Duodenal mucosa (tissue), 2 donors: ENCODE measurements around the gene DNAJB1.

Experiments used
- H3K27ac ChIP-seq: one replicate; pipeline ENCODE4 v1.7.0; 2013; ENCODE audit warnings: low read depth, low read length
- H3K27me3 ChIP-seq, 2 donors: one replicate each; pipeline ENCODE4 v1.7.0; 2013; ENCODE audit warnings: low read length in 2 of 2, control low read depth in 1 of 2; ENCODE audit not compliant: insufficient read depth in 2 of 2, control insufficient read depth in 1 of 2
- H3K36me3 ChIP-seq, 2 donors: one replicate each; pipeline ENCODE4 v1.7.0; 2013; ENCODE audit warnings: low read length in 2 of 2, control low read depth in 1 of 2; ENCODE audit not compliant: insufficient read depth in 2 of 2, control insufficient read depth in 1 of 2
- H3K4me1 ChIP-seq, 2 donors: one replicate each; pipeline ENCODE4 v1.7.0; 2013; ENCODE audit warnings: low read length in 2 of 2, control low read depth in 1 of 2; ENCODE audit not compliant: insufficient read depth in 2 of 2, control insufficient read depth in 1 of 2
- H3K4me3 ChIP-seq, 2 donors: one replicate each; pipeline ENCODE4 v1.7.0; 2013; ENCODE audit warnings: low read length in 2 of 2, low read depth in 1 of 2
- H3K9ac ChIP-seq, 2 donors: one replicate each; pipeline ENCODE4 v1.7.0; 2013; ENCODE audit warnings: low read length in 2 of 2, low read depth in 1 of 2
- H3K9me3 ChIP-seq, 2 donors: one replicate each; pipeline ENCODE4 v1.7.0; 2013; ENCODE audit warnings: low read length in 2 of 2, control low read depth in 1 of 2; ENCODE audit not compliant: control insufficient read depth in 1 of 2

DNAJB1 gene

GRCh38 chr19:14520543-14520942 lies 2.3 kb upstream of the DNAJB1 start:
- H3K36me3 ChIP-seq, result peaks cover 0 to 8% of the 10 kb centered on the region in 2 donors
- no peak overlapping the region for H3K4me3 ChIP-seq
- no peaks in the 10 kb centered on the region for H3K27me3 ChIP-seq
- no peak overlapping the region for H3K27ac ChIP-seq
- peaks cover 29 to 36% of the 10 kb centered on the region in 2 donors for H3K4me1 ChIP-seq
- H3K9me3 ChIP-seq, result no peaks in the 10 kb centered on the region
- no peak overlapping the region for H3K9ac ChIP-seq

DNA sequence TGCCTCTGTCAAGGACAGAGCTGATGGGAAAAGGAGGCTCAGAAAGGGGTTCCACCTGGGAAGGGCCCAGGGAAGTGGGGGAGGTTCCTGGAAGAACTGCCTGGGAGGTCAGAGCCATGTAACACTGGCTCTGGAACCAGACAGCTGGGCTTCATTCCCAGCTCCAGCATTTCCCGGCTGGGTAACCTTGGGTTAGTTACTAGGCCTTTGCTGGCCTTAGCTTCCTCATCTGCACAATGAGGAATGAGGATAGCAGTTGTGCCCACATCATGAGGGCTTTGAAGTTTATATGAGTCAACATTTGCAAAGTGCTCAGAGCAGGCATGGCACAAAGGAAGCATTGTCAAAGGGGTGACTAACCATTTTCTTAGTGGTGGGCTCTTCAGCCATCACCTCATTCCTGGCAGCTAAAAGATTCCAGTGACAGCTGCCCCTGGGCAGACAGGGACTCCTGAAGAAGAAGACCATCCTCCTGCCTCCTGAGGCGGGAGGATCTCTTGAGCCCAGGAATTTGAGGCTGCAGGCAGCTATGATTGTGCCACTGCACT lies 1.7 kb upstream of the DNAJB1 start:
- H3K9ac ChIP-seq, result peak overlapping the region in 1 of 2 donors; percentile 3
- no peak overlapping the region for H3K27ac ChIP-seq
- peaks cover 0 to 14% of the 10 kb centered on the region in 2 donors for H3K36me3 ChIP-seq
- H3K4me3 ChIP-seq, result no peak overlapping the region
- H3K27me3 ChIP-seq, result no peaks in the 10 kb centered on the region
- peaks cover 35 to 42% of the 10 kb centered on the region in 2 donors for H3K4me1 ChIP-seq
- H3K9me3 ChIP-seq, result no peaks in the 10 kb centered on the region

DNA sequence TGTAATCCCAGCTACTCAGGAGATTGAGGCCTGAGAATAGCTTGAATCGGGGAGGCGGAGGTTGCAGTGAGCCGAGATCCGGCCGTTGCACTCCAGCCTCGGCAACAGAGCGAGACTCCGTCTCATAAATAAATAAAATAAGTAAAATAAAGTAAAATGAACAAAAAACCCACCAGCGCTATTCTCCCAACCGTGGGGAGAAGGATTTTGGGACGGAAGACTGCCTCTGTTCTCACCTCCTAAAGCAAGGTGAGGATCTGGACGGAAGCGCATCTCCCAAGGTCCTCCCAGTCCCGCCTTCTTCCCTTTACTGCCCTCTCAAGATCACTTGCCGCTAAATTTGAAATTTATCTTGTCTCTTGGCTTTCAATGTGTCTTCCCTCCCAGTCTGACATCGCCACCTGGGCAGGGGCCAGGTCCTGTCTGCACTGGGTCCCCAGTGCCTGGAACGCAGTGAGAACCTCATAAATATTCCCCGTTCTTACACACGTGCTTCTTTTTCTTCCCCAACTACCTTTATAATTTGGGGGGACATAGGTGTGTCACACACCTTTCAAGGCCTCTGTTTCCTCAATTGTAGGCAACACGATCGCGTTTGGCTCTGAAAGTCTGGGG lies 1.2 kb upstream of the DNAJB1 start:
- H3K9me3 ChIP-seq, result no peaks in the 10 kb centered on the region
- H3K27ac ChIP-seq, result no peak overlapping the region
- H3K36me3 ChIP-seq, result peaks cover 2 to 20% of the 10 kb centered on the region in 2 donors
- no peaks in the 10 kb centered on the region for H3K27me3 ChIP-seq
- no peak overlapping the region for H3K4me3 ChIP-seq
- peaks cover 38 to 46% of the 10 kb centered on the region in 2 donors for H3K4me1 ChIP-seq
- peak overlapping the region in 1 of 2 donors; percentile 3 for H3K9ac ChIP-seq

DNA sequence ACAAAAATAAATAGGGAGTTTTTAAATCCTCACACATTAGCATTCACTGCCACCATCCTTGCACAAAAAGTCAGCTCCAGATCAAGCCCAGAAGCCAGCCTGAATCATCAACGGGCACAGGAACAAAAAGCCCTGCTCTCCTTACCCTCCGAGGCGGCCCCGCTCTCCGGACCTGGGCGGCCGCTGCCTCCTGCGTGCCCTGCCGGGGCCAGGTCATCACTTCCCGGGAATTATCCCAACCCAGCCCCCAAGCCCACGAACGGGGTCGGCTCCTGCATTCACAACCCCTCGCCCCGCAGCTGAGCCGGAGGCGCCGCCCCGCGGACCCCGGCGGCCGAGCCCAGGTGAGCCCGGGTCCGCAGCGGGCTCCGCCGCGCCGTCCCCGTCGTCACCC lies 754 bp downstream of the DNAJB1 start:
- H3K9ac ChIP-seq, result peak overlapping the region; percentile 98 to 100
- peak overlapping the region; percentile 100 for H3K27ac ChIP-seq
- peaks cover 33 to 41% of the 10 kb centered on the region in 2 donors for H3K4me1 ChIP-seq
- H3K4me3 ChIP-seq, result peak overlapping the region; percentile 87 to 88
- H3K36me3 ChIP-seq, result peaks cover 6 to 34% of the 10 kb centered on the region in 2 donors
- no peaks in the 10 kb centered on the region for H3K27me3 ChIP-seq
- no peaks in the 10 kb centered on the region for H3K9me3 ChIP-seq

- Histone ChIP-seq H3K4me1 (peaks cover 32 to 35% of the 10 kb centered on the region in 2 donors), H3K4me3 (peak overlapping the region; percentile 87 to 88), H3K9me3 (no peaks in the 10 kb centered on the region), H3K27me3 (no peaks in the 10 kb centered on the region), H3K36me3 (peaks cover 6 to 34% of the 10 kb centered on the region in 2 donors), H3K9ac (peak overlapping the region; percentile 98 to 100), H3K27ac (peak overlapping the region; percentile 100)
Observed at GRCh38 chr19:14516746-14517438, 1.3 kb downstream of the DNAJB1 start.

GRCh38 chr19:14516048-14516534 lies 2.1 kb downstream of the DNAJB1 start:
- Histone ChIP-seq H3K9ac (peak overlapping the region; percentile 98 to 100), H3K4me3 (peak overlapping the region; percentile 87 to 88), H3K9me3 (no peaks in the 10 kb centered on the region), H3K27ac (no peak overlapping the region), H3K27me3 (no peaks in the 10 kb centered on the region), H3K36me3 (peaks cover 6 to 34% of the 10 kb centered on the region in 2 donors), H3K4me1 (peaks cover 27 to 30% of the 10 kb centered on the region in 2 donors)

- Histone ChIP-seq H3K4me1 (peaks cover 27 to 30% of the 10 kb centered on the region in 2 donors), H3K36me3 (peaks cover 6 to 34% of the 10 kb centered on the region in 2 donors), H3K27me3 (no peaks in the 10 kb centered on the region), H3K9ac (peak overlapping the region; percentile 98 to 100), H3K9me3 (no peaks in the 10 kb centered on the region), H3K4me3 (peak overlapping the region; percentile 87 to 88), H3K27ac (no peak overlapping the region)
Observed at GRCh38 chr19:14515501-14516047, 2.6 kb downstream of the DNAJB1 start.

DNA sequence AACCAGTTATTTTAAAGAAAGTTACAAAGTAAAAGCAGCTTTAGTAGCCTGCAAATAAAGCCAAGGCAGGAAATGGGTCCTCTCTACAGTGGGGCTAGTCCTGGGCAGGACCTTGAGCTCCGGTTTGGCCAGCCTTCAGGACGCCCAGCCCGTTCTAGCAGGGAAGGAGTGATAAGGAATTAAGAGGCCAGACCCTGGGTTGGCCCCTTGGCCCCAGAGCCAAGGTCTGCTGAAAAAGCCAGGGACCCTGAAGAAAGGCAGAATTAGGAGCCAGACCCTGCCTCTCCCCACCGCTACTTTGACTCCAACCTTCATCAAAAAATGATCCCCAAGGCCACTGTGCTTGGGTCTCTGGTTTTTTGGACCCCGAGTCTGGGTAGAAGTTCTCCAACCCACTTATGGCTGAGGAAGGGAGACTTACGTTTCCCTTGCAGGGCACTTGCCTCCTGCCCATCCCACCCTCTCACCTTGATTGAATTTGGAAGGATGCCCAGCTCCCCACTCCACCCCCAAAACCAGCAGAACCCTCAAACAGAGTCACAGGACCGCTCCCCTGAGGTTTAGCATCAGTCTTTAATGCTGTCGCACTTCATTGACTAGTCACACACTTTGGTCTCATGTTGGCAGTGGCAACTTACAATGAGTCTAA lies 3.9 kb downstream of the DNAJB1 start:
- peaks cover 6 to 34% of the 10 kb centered on the region in 2 donors for H3K36me3 ChIP-seq
- no peak overlapping the region for H3K4me3 ChIP-seq
- no peaks in the 10 kb centered on the region for H3K27me3 ChIP-seq
- no peaks in the 10 kb centered on the region for H3K9me3 ChIP-seq
- H3K4me1 ChIP-seq, result peaks cover 22 to 30% of the 10 kb centered on the region in 2 donors
- H3K9ac ChIP-seq, result peak overlapping the region in 1 of 2 donors; percentile 14
- H3K27ac ChIP-seq, result no peak overlapping the region

DNA sequence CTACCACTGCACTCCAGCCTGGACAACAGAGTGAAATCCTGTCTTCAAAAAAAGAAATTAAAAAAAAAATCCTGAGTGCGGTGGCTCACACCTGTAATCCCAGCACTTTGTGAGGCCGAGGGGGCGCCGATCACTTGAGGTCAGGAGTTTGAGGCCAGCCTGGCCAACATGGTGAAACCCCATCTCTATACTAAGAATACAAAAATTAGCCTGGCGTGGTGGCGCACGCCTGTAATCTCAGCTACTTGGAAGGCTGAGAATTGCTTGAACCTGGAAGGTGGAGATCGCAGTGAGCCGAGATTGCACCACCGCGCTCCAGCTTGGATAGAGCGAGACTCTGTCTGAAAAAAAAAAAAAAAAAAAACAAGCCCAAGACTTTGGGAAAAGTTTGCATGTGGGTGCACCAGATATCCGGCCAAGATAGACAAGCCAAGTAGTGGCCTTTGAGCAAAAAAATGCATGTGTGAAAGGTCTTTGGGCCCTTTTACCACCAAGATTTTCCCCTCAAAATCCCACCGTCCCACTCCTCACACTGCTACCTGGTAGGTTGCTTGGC lies 5.7 kb downstream of the DNAJB1 start:
- H3K4me1 ChIP-seq, result peaks cover 21 to 30% of the 10 kb centered on the region in 2 donors
- no peaks in the 10 kb centered on the region for H3K9me3 ChIP-seq
- no peak overlapping the region for H3K27ac ChIP-seq
- no peaks in the 10 kb centered on the region for H3K27me3 ChIP-seq
- H3K36me3 ChIP-seq, result peaks cover 6 to 34% of the 10 kb centered on the region in 2 donors
- no peak overlapping the region for H3K9ac ChIP-seq
- no peak overlapping the region for H3K4me3 ChIP-seq
